ENCODE results near the gene GCHFR. TPM values are rescaled to one million over a fixed set of nuclear protein-coding genes. Genes with fewer than 3 reads are reported as not detected.

GCHFR gene
- 43.7 and 44.7 TPM in 2 replicates for total RNA-seq

GRCh38 chr15:40763801-40764628 lies at the start of gene GCHFR:
GCHFR (plus strand) TSS chr15:40764068; CDS start chr15:40764181, 113 bp downstream.
- no peaks in the 10 kb centered on the region for H3K27me3 Mint-ChIP-seq (ENCODE audit: low read depth)
- peak within 1 kb of the TSS; percentile 90 for H3K27ac Mint-ChIP-seq
- H3K4me3 Mint-ChIP-seq (ENCODE audit: low read depth) = peak within 1 kb of the TSS; percentile 78
- intact Hi-C loops (cut with micrococcal nuclease) = loop anchor here (1.0 to 10.0 kb wide), 2 partner anchors 9 to 169 kb away; partner anchors contain the start of genes KNL1 and RMDN3
- H3K36me3 Mint-ChIP-seq (ENCODE audit: low read depth) = peaks cover 14% of the 10 kb centered on the region
- H3K9me3 Mint-ChIP-seq = no peaks in the 10 kb centered on the region
- H3K4me1 Mint-ChIP-seq (ENCODE audit: low read depth) = peaks cover 18% of the 10 kb centered on the region
- DNase-seq (ENCODE audit: low spot score) = peak; percentile 71

GRCh38 chr15:40714144-40714543 lies 49.7 kb upstream of the GCHFR start:
- H3K9me3 Mint-ChIP-seq = no peaks in the 10 kb centered on the region
- H3K27me3 Mint-ChIP-seq (ENCODE audit: low read depth) = no peaks in the 10 kb centered on the region
- intact Hi-C loops (cut with micrococcal nuclease) = no loop called here
- no peak for DNase-seq (ENCODE audit: low spot score)
- H3K4me1 Mint-ChIP-seq (ENCODE audit: low read depth) = no peaks in the 10 kb centered on the region
- H3K27ac Mint-ChIP-seq = no peak overlapping the region
- peaks cover 56% of the 10 kb centered on the region for H3K36me3 Mint-ChIP-seq (ENCODE audit: low read depth)
- H3K4me3 Mint-ChIP-seq (ENCODE audit: low read depth) = no peak overlapping the region

GRCh38 chr15:40716165-40716564 lies 47.7 kb upstream of the GCHFR start:
- DNase-seq (ENCODE audit: low spot score) = no peak
- intact Hi-C loops (cut with micrococcal nuclease) = no loop called here
- no peaks in the 10 kb centered on the region for H3K27me3 Mint-ChIP-seq (ENCODE audit: low read depth)
- H3K36me3 Mint-ChIP-seq (ENCODE audit: low read depth) = peaks cover 55% of the 10 kb centered on the region
- no peak overlapping the region for H3K27ac Mint-ChIP-seq
- H3K9me3 Mint-ChIP-seq = no peaks in the 10 kb centered on the region
- H3K4me1 Mint-ChIP-seq (ENCODE audit: low read depth) = no peaks in the 10 kb centered on the region
- no peak overlapping the region for H3K4me3 Mint-ChIP-seq (ENCODE audit: low read depth)

- no peak overlapping the region for H3K4me3 Mint-ChIP-seq (ENCODE audit: low read depth)
- no peaks in the 10 kb centered on the region for H3K27me3 Mint-ChIP-seq (ENCODE audit: low read depth)
- no peak for DNase-seq (ENCODE audit: low spot score)
- no peaks in the 10 kb centered on the region for H3K9me3 Mint-ChIP-seq
- peaks cover 52% of the 10 kb centered on the region for H3K36me3 Mint-ChIP-seq (ENCODE audit: low read depth)
- intact Hi-C loops (cut with micrococcal nuclease) = no loop called here
- H3K4me1 Mint-ChIP-seq (ENCODE audit: low read depth) = peaks cover 9% of the 10 kb centered on the region
- H3K27ac Mint-ChIP-seq = no peak overlapping the region
These were observed 42.2 kb upstream of the GCHFR start for GRCh38 chr15:40721701-40722100.

- Mint-ChIP-seq H3K36me3 (ENCODE audit: low read depth) (peaks cover 53% of the 10 kb centered on the region), H3K4me3 (ENCODE audit: low read depth) (no peak overlapping the region), H3K27me3 (ENCODE audit: low read depth) (no peaks in the 10 kb centered on the region), H3K27ac (peak overlapping the region; percentile 26), H3K4me1 (ENCODE audit: low read depth) (peaks cover 9% of the 10 kb centered on the region), H3K9me3 (no peaks in the 10 kb centered on the region)
- intact Hi-C loops (cut with micrococcal nuclease) = no loop called here
- no peak for DNase-seq (ENCODE audit: low spot score)
These were observed 41.5 kb upstream of the GCHFR start for GRCh38 chr15:40722354-40722753.

- Mint-ChIP-seq H3K9me3 (no peaks in the 10 kb centered on the region), H3K4me1 (ENCODE audit: low read depth) (peaks cover 9% of the 10 kb centered on the region), H3K27ac (no peak overlapping the region), H3K27me3 (ENCODE audit: low read depth) (no peaks in the 10 kb centered on the region), H3K36me3 (ENCODE audit: low read depth) (peaks cover 51% of the 10 kb centered on the region), H3K4me3 (ENCODE audit: low read depth) (no peak overlapping the region)
- intact Hi-C loops (cut with micrococcal nuclease) = no loop called here
- no peak for DNase-seq (ENCODE audit: low spot score)
These were observed 40.9 kb upstream of the GCHFR start for GRCh38 chr15:40722934-40723333.

- Mint-ChIP-seq H3K4me3 (ENCODE audit: low read depth) (no peak overlapping the region), H3K4me1 (ENCODE audit: low read depth) (peaks cover 9% of the 10 kb centered on the region), H3K9me3 (no peaks in the 10 kb centered on the region), H3K27ac (no peak overlapping the region), H3K36me3 (ENCODE audit: low read depth) (peaks cover 52% of the 10 kb centered on the region), H3K27me3 (ENCODE audit: low read depth) (no peaks in the 10 kb centered on the region)
- intact Hi-C loops (cut with micrococcal nuclease) = no loop called here
- no peak for DNase-seq (ENCODE audit: low spot score)
These were observed 39.9 kb upstream of the GCHFR start for GRCh38 chr15:40723919-40724318.

- no peaks in the 10 kb centered on the region for H3K27me3 Mint-ChIP-seq (ENCODE audit: low read depth)
- DNase-seq (ENCODE audit: low spot score) = no peak
- H3K36me3 Mint-ChIP-seq (ENCODE audit: low read depth) = peaks cover 58% of the 10 kb centered on the region
- intact Hi-C loops (cut with micrococcal nuclease) = no loop called here
- no peaks in the 10 kb centered on the region for H3K9me3 Mint-ChIP-seq
- H3K27ac Mint-ChIP-seq = no peak overlapping the region
- no peak overlapping the region for H3K4me3 Mint-ChIP-seq (ENCODE audit: low read depth)
- no peaks in the 10 kb centered on the region for H3K4me1 Mint-ChIP-seq (ENCODE audit: low read depth)
These were observed 32.8 kb upstream of the GCHFR start for GRCh38 chr15:40731034-40731433.

- intact Hi-C loops (cut with micrococcal nuclease) = no loop called here
- Mint-ChIP-seq H3K27ac (no peak overlapping the region), H3K27me3 (ENCODE audit: low read depth) (no peaks in the 10 kb centered on the region), H3K9me3 (no peaks in the 10 kb centered on the region), H3K4me1 (ENCODE audit: low read depth) (no peaks in the 10 kb centered on the region), H3K36me3 (ENCODE audit: low read depth) (peaks cover 55% of the 10 kb centered on the region), H3K4me3 (ENCODE audit: low read depth) (no peak overlapping the region)
- no peak for DNase-seq (ENCODE audit: low spot score)
These were observed 27.3 kb upstream of the GCHFR start for GRCh38 chr15:40736575-40736974.

GRCh38 chr15:40737048-40737447 lies 26.8 kb upstream of the GCHFR start:
- H3K36me3 Mint-ChIP-seq (ENCODE audit: low read depth) = peaks cover 50% of the 10 kb centered on the region
- no peaks in the 10 kb centered on the region for H3K9me3 Mint-ChIP-seq
- no peak for DNase-seq (ENCODE audit: low spot score)
- intact Hi-C loops (cut with micrococcal nuclease) = no loop called here
- H3K27me3 Mint-ChIP-seq (ENCODE audit: low read depth) = no peaks in the 10 kb centered on the region
- no peak overlapping the region for H3K27ac Mint-ChIP-seq
- H3K4me1 Mint-ChIP-seq (ENCODE audit: low read depth) = no peaks in the 10 kb centered on the region
- no peak overlapping the region for H3K4me3 Mint-ChIP-seq (ENCODE audit: low read depth)

- no peaks in the 10 kb centered on the region for H3K27me3 Mint-ChIP-seq (ENCODE audit: low read depth)
- DNase-seq (ENCODE audit: low spot score) = no peak
- peaks cover 56% of the 10 kb centered on the region for H3K36me3 Mint-ChIP-seq (ENCODE audit: low read depth)
- intact Hi-C loops (cut with micrococcal nuclease) = no loop called here
- no peak overlapping the region for H3K4me3 Mint-ChIP-seq (ENCODE audit: low read depth)
- no peak overlapping the region for H3K27ac Mint-ChIP-seq
- peaks cover 14% of the 10 kb centered on the region for H3K4me1 Mint-ChIP-seq (ENCODE audit: low read depth)
- no peaks in the 10 kb centered on the region for H3K9me3 Mint-ChIP-seq
These were observed 24.8 kb upstream of the GCHFR start for GRCh38 chr15:40739047-40739446.

- Mint-ChIP-seq H3K4me1 (ENCODE audit: low read depth) (peaks cover 21% of the 10 kb centered on the region), H3K27ac (no peak overlapping the region), H3K36me3 (ENCODE audit: low read depth) (peaks cover 58% of the 10 kb centered on the region), H3K4me3 (ENCODE audit: low read depth) (no peak overlapping the region), H3K27me3 (ENCODE audit: low read depth) (no peaks in the 10 kb centered on the region), H3K9me3 (no peaks in the 10 kb centered on the region)
- intact Hi-C loops (cut with micrococcal nuclease) = no loop called here
- DNase-seq (ENCODE audit: low spot score) = no peak
These were observed 24.0 kb upstream of the GCHFR start for GRCh38 chr15:40739854-40740253.

GRCh38 chr15:40743485-40743901 lies 20.4 kb upstream of the GCHFR start:
- peak overlapping the region; percentile 92 for H3K27ac Mint-ChIP-seq
- intact Hi-C loops (cut with micrococcal nuclease) = no loop called here
- no peaks in the 10 kb centered on the region for H3K9me3 Mint-ChIP-seq
- no peak for DNase-seq (ENCODE audit: low spot score)
- H3K27me3 Mint-ChIP-seq (ENCODE audit: low read depth) = no peaks in the 10 kb centered on the region
- peak overlapping the region; percentile 9 for H3K4me3 Mint-ChIP-seq (ENCODE audit: low read depth)
- H3K36me3 Mint-ChIP-seq (ENCODE audit: low read depth) = peaks cover 58% of the 10 kb centered on the region
- H3K4me1 Mint-ChIP-seq (ENCODE audit: low read depth) = peaks cover 24% of the 10 kb centered on the region
